GM18507 (cell line): ENCODE measurements around the gene TMEM143.
"Not testable (repeated sequence)": the region's sequence is repeated elsewhere in the genome, so short reads cannot be mapped to it uniquely, and the experiment has no call there.

Experiments
- DNase-seq: peaks from one replicate; pipeline ENCODE4 v3.0.0; 2011; ENCODE audit warnings: low read depth; ENCODE audit not compliant: insufficient read length; ENCODE audit errors: extremely low spot score
- FAIRE-seq: peaks from 2 replicates; lab custom pipeline; 2011; peaks lifted over from hg19 to GRCh38; lab: Jason Lieb, UNC

The TMEM143 gene

GRCh38 chr19:48333467-48334384, 30.0 kb downstream of the TMEM143 start:
- peak; percentile 93 for FAIRE-seq
- peak; percentile 88 for DNase-seq

GRCh38 chr19:48332662-48333466, 30.9 kb downstream of the TMEM143 start:
- FAIRE-seq, result peak; percentile 99
- peak; percentile 77 for DNase-seq

GRCh38 chr19:48332351-48332661, 31.4 kb downstream of the TMEM143 start:
- no peak for DNase-seq

GRCh38 chr19:48330012-48330681, 33.6 kb downstream of the TMEM143 start:
- FAIRE-seq, result peak; percentile 93
- peak; percentile 54 for DNase-seq

More at GRCh38 chr19:48332351-48332661, 31.4 kb downstream of the TMEM143 start:
- FAIRE-seq, result no peak

- DNase-seq, result no peak
- no peak for FAIRE-seq
Measured at GRCh38 chr19:48329167-48329891, 34.4 kb downstream of the TMEM143 start.

GRCh38 chr19:48325265-48325910, 38.4 kb downstream of the TMEM143 start, which contains the start of gene EMP3:
EMP3 (plus strand) TSS chr19:48325552; CDS start chr19:48326845, 1,293 bp downstream.
- peak; percentile 83 for FAIRE-seq
- no peak for DNase-seq

- DNase-seq (peak; percentile 95), FAIRE-seq (peak; percentile 96)
Measured at GRCh38 chr19:48321622-48322591, 41.8 kb downstream of the TMEM143 start.

GRCh38 chr19:48321372-48321621, 42.4 kb downstream of the TMEM143 start:
- no peak for FAIRE-seq
- DNase-seq, result peak; percentile 97

GRCh38 chr19:48319647-48320541, 43.8 kb downstream of the TMEM143 start:
- FAIRE-seq, result peak; percentile 78
- DNase-seq, result no peak

GRCh38 chr19:48318286-48318987, 45.3 kb downstream of the TMEM143 start:
- DNase-seq (no peak), FAIRE-seq (no peak)

- not testable (repeated sequence) for FAIRE-seq, DNase-seq
Measured at GRCh38 chr19:48317708-48317960, 46.1 kb downstream of the TMEM143 start.

- DNase-seq (no peak), FAIRE-seq (no peak)
Measured at GRCh38 chr19:48315712-48316111, 48.0 kb downstream of the TMEM143 start.

GRCh38 chr19:48311384-48311783, 52.4 kb downstream of the TMEM143 start:
- FAIRE-seq, result no peak
- no peak for DNase-seq

GRCh38 chr19:48310227-48310626, 53.5 kb downstream of the TMEM143 start:
- no peak for DNase-seq
- no peak for FAIRE-seq

- DNase-seq, FAIRE-seq: not testable (repeated sequence)
Measured at GRCh38 chr19:48309731-48310130, 54.0 kb downstream of the TMEM143 start.
